IMR-90 (cell line): ENCODE measurements around the gene CRLF1. TPM values are rescaled to one million over a fixed set of nuclear protein-coding genes. Genes with fewer than 3 reads are reported as not detected.

ENCODE experiments used
- ATAC-seq: fragments of 200-7000 bp; cut with Tn5 transposase; 2 replicates; pipeline ENCODE4 v1.9.1; 2020; ENCODE audit warnings: low read depth, mild to moderate bottlenecking, moderate library complexity
- BruUV-seq: library from RNA; stranded (reverse); fragments of 400-500 nt; replicated peaks from 2 replicates; lab custom pipeline; 2021; lab: Mats Ljungman, UMichigan
- CTCF ChIA-PET: fragments of 300-600 bp; formaldehyde crosslinking; extraction: SDS; loops from one replicate; lab custom pipeline; 2021; ENCODE audit warnings: antibody characterized with exemption; lab: Yijun Ruan, JAX
- POLR2A ChIA-PET: fragments of 300-600 bp; sonication (Branson Sonifier 250); formaldehyde crosslinking; loops from one replicate; lab custom pipeline; 2022; ENCODE audit warnings: antibody characterized with exemption; ENCODE audit not compliant: unreplicated experiment; lab: Charles Lee
- DNase-seq: peaks from one replicate; pipeline ENCODE4 v3.0.0; 2013
- H2AFZ ChIP-seq: replicated peaks from 2 replicates; pipeline ENCODE3; 2013; ENCODE audit warnings: low read length, mild to moderate bottlenecking; ENCODE audit not compliant: poor library complexity
- H2AK5ac ChIP-seq: 2 replicates; pipeline ENCODE4 v1.6.1; 2013; ENCODE audit warnings: low read depth, low read length, inconsistent platforms
- H2AK9ac ChIP-seq: replicated peaks from 2 replicates; pipeline ENCODE3; 2013; ENCODE audit warnings: mild to moderate bottlenecking, low read depth, low read length, moderate library complexity; ENCODE audit not compliant: poor library complexity
- H2BK120ac ChIP-seq: 2 replicates; pipeline ENCODE4 v1.6.1; 2013; ENCODE audit warnings: low read depth, low read length, inconsistent platforms
- H2BK15ac ChIP-seq: 3 replicates; pipeline ENCODE4 v1.6.1; 2013; ENCODE audit warnings: low read depth, low read length, inconsistent platforms
- H2BK20ac ChIP-seq: 2 replicates; pipeline ENCODE4 v1.6.1; 2013; ENCODE audit warnings: low read depth, mild to moderate bottlenecking, inconsistent platforms, low read length, moderate library complexity
- H2BK5ac ChIP-seq: 2 replicates; pipeline ENCODE4 v1.6.1; 2013; ENCODE audit warnings: mild to moderate bottlenecking, low read depth, low read length, inconsistent platforms; ENCODE audit not compliant: poor library complexity, severe bottlenecking
- H3K14ac ChIP-seq: replicated peaks from 2 replicates; pipeline ENCODE4 v1.6.1; 2013; ENCODE audit warnings: low read depth, low read length, inconsistent platforms
- H3K18ac ChIP-seq: 2 replicates; pipeline ENCODE4 v1.6.1; 2013; ENCODE audit warnings: low read depth, low read length, control low read depth
- H3K23ac ChIP-seq: 2 replicates; pipeline ENCODE4 v1.6.1; 2013; ENCODE audit warnings: low read depth, low read length, inconsistent platforms
- H3K27ac ChIP-seq: 2 replicates; pipeline ENCODE4 v1.5.1; 2013; ENCODE audit warnings: mild to moderate bottlenecking, control low read depth, low read length; ENCODE audit not compliant: insufficient read depth
- H3K27me3 ChIP-seq: 2 replicates; pipeline ENCODE4 v1.6.1; 2013; ENCODE audit warnings: low read length; ENCODE audit not compliant: control insufficient read depth, insufficient read depth
- H3K36me3 ChIP-seq: 2 replicates; pipeline ENCODE4 v1.6.1; 2013; ENCODE audit warnings: low read length, mixed read lengths; ENCODE audit not compliant: control insufficient read depth, insufficient read depth
- H3K4ac ChIP-seq: 2 replicates; pipeline ENCODE4 v1.6.1; 2013; ENCODE audit warnings: low read depth, low read length, inconsistent platforms
- H3K4me1 ChIP-seq: 2 replicates; pipeline ENCODE4 v1.6.1; 2013; ENCODE audit warnings: low read length, mixed read lengths; ENCODE audit not compliant: control insufficient read depth, insufficient read depth
- H3K4me2 ChIP-seq: 2 replicates; pipeline ENCODE4 v1.6.1; 2013; ENCODE audit warnings: low read depth, mild to moderate bottlenecking, control low read depth, low read length, moderate library complexity
- H3K4me3 ChIP-seq: 2 replicates; pipeline ENCODE4 v1.5.1; 2013; ENCODE audit warnings: low read depth, mild to moderate bottlenecking, control low read depth, low read length, moderate library complexity; ENCODE audit not compliant: insufficient read depth
- H3K56ac ChIP-seq: 2 replicates; pipeline ENCODE4 v1.6.1; 2013; ENCODE audit warnings: low read length, inconsistent platforms; ENCODE audit not compliant: insufficient read depth; ENCODE audit errors: extremely low read depth
- H3K79me1 ChIP-seq, 2 experiments: 2 replicates each; pipeline ENCODE4 v1.6.1; 2013; ENCODE audit warnings: low read length in 2 of 2, inconsistent platforms in 1 of 2, low read depth in 1 of 2
- H3K9ac ChIP-seq: 2 replicates; pipeline ENCODE4 v1.6.1; 2013; ENCODE audit warnings: low read depth, low read length, control low read depth
- H3K9me1 ChIP-seq: 2 replicates; pipeline ENCODE4 v1.6.1; 2013; ENCODE audit warnings: low read length, inconsistent platforms; ENCODE audit not compliant: insufficient read depth
- H3K9me3 ChIP-seq: 2 replicates; pipeline ENCODE4 v1.6.1; 2013; ENCODE audit warnings: low read length; ENCODE audit not compliant: control insufficient read depth, insufficient read depth
- H4K20me1 ChIP-seq: 2 replicates; pipeline ENCODE4 v1.6.1; 2013; ENCODE audit warnings: low read length, inconsistent platforms; ENCODE audit not compliant: insufficient read depth
- H4K5ac ChIP-seq: 2 replicates; pipeline ENCODE4 v1.6.1; 2013; ENCODE audit warnings: mild to moderate bottlenecking, low read depth, low read length, control low read depth
- H4K8ac ChIP-seq, 2 experiments: 2 replicates each; pipeline ENCODE4 v1.6.1; 2013; ENCODE audit warnings: low read depth in 2 of 2, low read length in 2 of 2, control low read depth in 1 of 2, inconsistent platforms in 1 of 2
- H4K91ac ChIP-seq: 2 replicates; pipeline ENCODE4 v1.6.1; 2013; ENCODE audit warnings: low read depth, low read length, inconsistent platforms; ENCODE audit not compliant: insufficient read depth
- BHLHE40 ChIP-seq: fragments of 150-350 bp; IDR thresholded peaks from 2 replicates; pipeline ENCODE4 v1.6.1; 2016; ENCODE audit warnings: mild to moderate bottlenecking, low read depth, low read length
- CEBPB ChIP-seq: IDR thresholded peaks from 2 replicates; pipeline ENCODE4 v1.6.1; 2012; ENCODE audit warnings: low read depth, low read length, improper control_type of control experiment
- CHD1 ChIP-seq: IDR thresholded peaks from 2 replicates; pipeline ENCODE4 v1.6.1; 2012; ENCODE audit warnings: low read depth, low read length, improper control_type of control experiment
- CTCF ChIP-seq: conservative IDR thresholded peaks from 2 replicates; pipeline ENCODE4 v1.5.1; 2012; ENCODE audit warnings: mild to moderate bottlenecking, low read depth, low read length, improper control_type of control experiment
- FOS ChIP-seq: fragments of 150-350 bp; IDR thresholded peaks from 2 replicates; pipeline ENCODE4 v1.6.1; 2016; ENCODE audit warnings: low read depth, low read length
- MAZ ChIP-seq: IDR thresholded peaks from 2 replicates; pipeline ENCODE4 v1.6.1; 2012; ENCODE audit warnings: low read depth, mild to moderate bottlenecking, low read length, improper control_type of control experiment, moderate library complexity, borderline replicate concordance
- MXI1 ChIP-seq: IDR thresholded peaks from 2 replicates; pipeline ENCODE4 v1.6.1; 2012; ENCODE audit warnings: low read depth, mild to moderate bottlenecking, low read length, moderate library complexity, borderline replicate concordance
- POLR2A ChIP-seq: IDR thresholded peaks from 2 replicates; pipeline ENCODE4 v1.6.1; 2012; ENCODE audit warnings: mild to moderate bottlenecking, low read depth, low read length
- RAD21 ChIP-seq: IDR thresholded peaks from 2 replicates; pipeline ENCODE4 v1.6.1; 2012; ENCODE audit warnings: low read length, improper control_type of control experiment
- RCOR1 ChIP-seq: IDR thresholded peaks from 2 replicates; pipeline ENCODE4 v1.6.1; 2012; ENCODE audit warnings: mild to moderate bottlenecking, low read length, improper control_type of control experiment; ENCODE audit not compliant: insufficient replicate concordance
- RFX5 ChIP-seq: IDR thresholded peaks from 2 replicates; pipeline ENCODE4 v1.8.0; 2012; ENCODE audit warnings: low read depth, mild to moderate bottlenecking, low read length, moderate library complexity
- whole genome bisulfite sequencing, 2 experiments: methylation state at CpG; one replicate each; pipeline versions ENCODE4 v1.1.5 to v1.1.7; 2013; ENCODE audit warnings: missing lambda C conversion rate in 2 of 2; ENCODE audit not compliant: insufficient read length in 1 of 2; ENCODE audit errors: extremely low coverage in 2 of 2; 5-methylcytosine and 5-hydroxymethylcytosine counted together
- dilution Hi-C: fragments of 300-500 bp; cut with HindIII; formaldehyde crosslinking; loops from one replicate; pipeline ENCODE4 v1.14.3; 2018; ENCODE audit warnings: low sequenced_read_pairs; ENCODE audit not compliant: unreplicated experiment
- in situ Hi-C: fragments of 300-500 bp; cut with MboI; formaldehyde crosslinking; loops from 3 replicates; pipeline ENCODE4 v1.14.3; 2019; ENCODE audit warnings: low sequenced_read_pairs, inconsistent platforms, mixed read lengths
- intact Hi-C: fragments of 100-400 bp; cut with micrococcal nuclease; formaldehyde crosslinking; loops from 2 replicates; pipeline ENCODE4 v1.10.0; 2022
- polyA plus RNA-seq, 3 experiments: library from polyadenylated mRNA; depleted of rRNA; stranded (reverse); fragments of >200 nt; gene quantifications; 2 replicates each; pipeline ENCODE4 v1.2.3, GENCODE V29; 2012; ENCODE audit warnings: low replicate concordance in 1 of 3
- total RNA-seq: library from RNA; depleted of rRNA; stranded (reverse); fragments of >200 nt; gene quantifications from 2 replicates; pipeline ENCODE4 v1.2.3, GENCODE V29; 2012
- TF ChIP-seq, protein P1 (sequence below): fragments of 150-350 bp; IDR thresholded peaks from 2 replicates; pipeline ENCODE4 v1.6.1; 2017; ENCODE audit warnings: mild to moderate bottlenecking, antibody characterized with exemption, low read length, low read depth
- TF ChIP-seq, protein P2 (sequence below): fragments of 150-350 bp; IDR thresholded peaks from 2 replicates; pipeline ENCODE4 v1.6.1; 2016; ENCODE audit warnings: low read depth, mild to moderate bottlenecking, low read length, moderate library complexity, borderline replicate concordance

The CRLF1 gene
- total and polyA plus RNA-seq, 2 of the 4 experiments (the other 2 are of a cell fraction): 0.18 to 3.1 TPM

DNA sequence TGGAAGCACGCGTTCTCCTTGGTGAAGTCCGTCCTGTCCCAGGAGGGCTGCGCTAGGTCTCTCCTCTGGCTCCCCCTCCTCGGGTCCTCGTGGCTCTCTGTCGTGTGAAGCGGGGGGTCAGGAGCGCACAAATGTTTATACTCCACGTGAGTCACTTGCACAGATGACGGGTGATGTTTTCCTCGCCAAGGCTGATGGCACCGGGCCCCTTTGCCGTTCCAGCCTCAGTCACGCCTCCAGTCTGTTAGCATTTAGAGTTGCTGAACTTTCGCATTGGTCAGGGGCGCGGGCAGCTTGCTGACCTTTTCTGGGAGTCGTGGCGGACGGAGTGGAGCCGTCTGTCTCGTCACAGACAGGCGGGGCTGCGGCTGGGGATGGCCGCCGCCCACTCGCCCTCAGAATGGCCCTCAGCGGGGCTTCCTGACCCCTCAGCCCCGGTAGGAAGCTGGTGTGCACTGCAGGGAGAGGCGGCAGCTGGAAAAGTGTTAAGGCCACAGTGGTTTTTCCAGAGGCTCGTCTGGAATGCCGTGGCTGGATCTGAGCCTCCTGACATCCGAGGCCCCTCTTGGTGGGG is 44.0 kb upstream of the CRLF1 start:
- dilution Hi-C loops (no loop called here), intact Hi-C loops (loop anchor here (1.0 kb wide), 1 partner anchor 56 kb away; no protein-coding TSS in a partner anchor), in situ Hi-C loops (no loop called here)
- peak overlapping the region; percentile 19; the same call in 1 of the 2 replicates for H3K9ac ChIP-seq
- peak overlapping the region; percentile 85 for H2BK120ac ChIP-seq
- peak overlapping the region; percentile 67 for H3K14ac ChIP-seq
- H3K4ac ChIP-seq: peak overlapping the region; percentile 90
- peak; percentile 22; the same call in 1 of the 2 replicates for TF ChIP-seq CHD1
- TF ChIP-seq CEBPB: no peak
- TF ChIP-seq RAD21: peak; percentile 21
- TF ChIP-seq, protein P1, sequence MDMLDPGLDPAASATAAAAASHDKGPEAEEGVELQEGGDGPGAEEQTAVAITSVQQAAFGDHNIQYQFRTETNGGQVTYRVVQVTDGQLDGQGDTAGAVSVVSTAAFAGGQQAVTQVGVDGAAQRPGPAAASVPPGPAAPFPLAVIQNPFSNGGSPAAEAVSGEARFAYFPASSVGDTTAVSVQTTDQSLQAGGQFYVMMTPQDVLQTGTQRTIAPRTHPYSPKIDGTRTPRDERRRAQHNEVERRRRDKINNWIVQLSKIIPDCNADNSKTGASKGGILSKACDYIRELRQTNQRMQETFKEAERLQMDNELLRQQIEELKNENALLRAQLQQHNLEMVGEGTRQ: peak; percentile 51; the same call in 1 of the 2 replicates
- TF ChIP-seq, protein P2, sequence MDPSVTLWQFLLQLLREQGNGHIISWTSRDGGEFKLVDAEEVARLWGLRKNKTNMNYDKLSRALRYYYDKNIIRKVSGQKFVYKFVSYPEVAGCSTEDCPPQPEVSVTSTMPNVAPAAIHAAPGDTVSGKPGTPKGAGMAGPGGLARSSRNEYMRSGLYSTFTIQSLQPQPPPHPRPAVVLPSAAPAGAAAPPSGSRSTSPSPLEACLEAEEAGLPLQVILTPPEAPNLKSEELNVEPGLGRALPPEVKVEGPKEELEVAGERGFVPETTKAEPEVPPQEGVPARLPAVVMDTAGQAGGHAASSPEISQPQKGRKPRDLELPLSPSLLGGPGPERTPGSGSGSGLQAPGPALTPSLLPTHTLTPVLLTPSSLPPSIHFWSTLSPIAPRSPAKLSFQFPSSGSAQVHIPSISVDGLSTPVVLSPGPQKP: no peak
- TF ChIP-seq MAZ: peak; percentile 90
- TF ChIP-seq RCOR1: peak; percentile 65
- no peak for TF ChIP-seq CTCF
- peak; percentile 63; the same call in 1 of the 2 replicates for TF ChIP-seq MXI1
- peak; percentile 80 for TF ChIP-seq BHLHE40
- TF ChIP-seq FOS: peak; percentile 93
- TF ChIP-seq POLR2A: peak; percentile 72
- no peak for TF ChIP-seq RFX5
- H2BK15ac ChIP-seq: peak overlapping the region; percentile 55; the same call in 1 of the 3 replicates
- DNase-seq (peak; percentile 93), ATAC-seq (peak; percentile 79)
- peak overlapping the region; percentile 58 for H3K4me2 ChIP-seq
- H2AK5ac ChIP-seq: peak overlapping the region; percentile 95
- WGBS, 2 experiments: 2% methylated on average over 26 of the region's 34 CpGs; no CpG with 5 or more reads in 1 of the 2 experiments
- H2AFZ ChIP-seq: peak overlapping the region; percentile 84
- no peaks in the 10 kb centered on the region for H3K9me3 ChIP-seq
- H4K8ac ChIP-seq: peak overlapping the region; percentile 59 to 83
- peak overlapping the region; percentile 84 for H2AK9ac ChIP-seq
- H3K27me3 ChIP-seq: no peaks in the 10 kb centered on the region
- peak overlapping the region; percentile 73 for H3K56ac ChIP-seq
- H4K91ac ChIP-seq: peak overlapping the region; percentile 89
- BruUV-seq: no TSS peak
- peak overlapping the region; percentile 81 for H2BK5ac ChIP-seq
- peaks cover 30% of the 10 kb centered on the region for H3K9me1 ChIP-seq
- H2BK20ac ChIP-seq: peak overlapping the region; percentile 84; the same call in 1 of the 2 replicates
- POLR2A ChIA-PET: no interaction called here
- H3K27ac ChIP-seq: peak overlapping the region; percentile 71
- H3K79me1 ChIP-seq: peaks cover 22 to 58% of the 10 kb centered on the region in 2 experiments; a peak in 3 of 4 replicates
- no peaks in the 10 kb centered on the region for H3K36me3 ChIP-seq
- H3K4me1 ChIP-seq: peaks cover 37% of the 10 kb centered on the region
- CTCF ChIA-PET: no interaction called here
- H4K20me1 ChIP-seq: peaks cover 34% of the 10 kb centered on the region
- peak overlapping the region; percentile 85 for H3K23ac ChIP-seq
- peak overlapping the region; percentile 41 for H3K18ac ChIP-seq
- no peak overlapping the region for H3K4me3 ChIP-seq
- H4K5ac ChIP-seq: peak overlapping the region; percentile 13; the same call in 1 of the 2 replicates
